HG03280 (cell line): ENCODE measurements around the gene TOB1.

Experiments
- ATAC-seq: cut with Tn5 transposase; IDR thresholded peaks from one replicate; pipeline ENCODE4 v1.9.1; 2021; ENCODE audit warnings: mild to moderate bottlenecking, moderate library complexity; ENCODE audit not compliant: unreplicated experiment

TOB1 gene, protein sequence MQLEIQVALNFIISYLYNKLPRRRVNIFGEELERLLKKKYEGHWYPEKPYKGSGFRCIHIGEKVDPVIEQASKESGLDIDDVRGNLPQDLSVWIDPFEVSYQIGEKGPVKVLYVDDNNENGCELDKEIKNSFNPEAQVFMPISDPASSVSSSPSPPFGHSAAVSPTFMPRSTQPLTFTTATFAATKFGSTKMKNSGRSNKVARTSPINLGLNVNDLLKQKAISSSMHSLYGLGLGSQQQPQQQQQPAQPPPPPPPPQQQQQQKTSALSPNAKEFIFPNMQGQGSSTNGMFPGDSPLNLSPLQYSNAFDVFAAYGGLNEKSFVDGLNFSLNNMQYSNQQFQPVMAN

DNA sequence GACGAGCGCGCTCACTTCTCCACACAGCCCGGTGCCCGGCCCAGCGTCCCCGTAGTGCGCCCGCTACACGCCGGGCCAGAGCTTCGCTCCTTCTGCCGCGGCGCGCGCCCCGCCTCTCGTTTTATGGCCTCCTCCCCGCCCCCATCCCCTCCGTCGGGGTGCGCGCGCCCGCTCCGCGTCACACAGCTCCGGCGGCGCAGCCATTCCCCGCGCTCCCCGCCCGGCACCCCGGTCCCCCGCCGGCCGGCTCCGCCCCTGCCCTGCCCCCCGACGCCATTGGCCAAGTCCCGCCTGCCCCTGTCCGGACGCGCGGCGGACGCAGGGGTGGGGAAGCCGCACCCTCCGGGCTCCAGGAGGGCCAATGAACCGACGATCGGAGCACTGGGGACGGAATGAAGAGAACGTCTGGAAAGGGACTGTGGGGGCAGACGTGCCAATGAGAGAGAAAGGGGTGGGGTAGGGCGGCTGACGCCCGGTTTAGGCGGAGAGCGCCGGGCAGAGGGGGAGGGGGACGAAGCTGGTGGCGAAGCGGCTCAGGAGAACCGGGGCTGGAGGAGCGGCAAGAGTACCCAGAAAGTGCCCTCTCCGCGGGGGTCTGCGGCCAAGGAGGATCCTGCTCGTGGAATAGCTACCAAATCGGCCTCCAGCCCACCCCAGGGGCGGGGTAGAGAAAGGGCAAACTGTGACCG is at the start of gene TOB1:
Gene TOB1 (minus strand): TSS at position 94 of the 689 bp plus-strand sequence. CDS start 2,337 bp downstream, outside the sequence.
- peak; percentile 61 for ATAC-seq

DNA sequence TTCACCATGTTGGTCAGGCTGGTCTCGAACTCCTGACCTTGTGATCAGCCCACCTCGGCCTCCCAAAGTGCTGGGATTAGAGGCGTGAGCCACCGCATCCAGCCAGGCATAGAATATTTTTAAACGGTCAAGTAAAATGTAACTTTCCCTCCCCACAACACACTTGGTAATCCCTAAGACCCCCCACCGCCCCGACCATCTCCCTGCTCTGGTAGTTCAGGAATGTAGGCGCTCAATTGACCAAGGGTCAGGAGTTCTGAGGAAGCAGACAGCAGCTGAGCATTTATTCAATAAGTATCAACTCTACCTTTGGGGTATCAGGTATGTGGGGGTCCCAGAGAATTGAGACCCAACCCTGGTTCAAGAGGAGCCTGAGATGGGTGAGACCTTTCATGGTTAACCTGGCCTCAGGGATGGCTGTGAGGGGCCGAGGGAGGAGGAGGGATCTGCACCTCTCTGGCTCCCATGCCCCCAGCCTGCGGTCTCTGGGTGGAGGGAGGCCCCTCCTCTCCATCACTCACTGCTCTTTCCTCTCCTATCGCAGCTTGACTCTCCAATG is 48.4 kb upstream of the TOB1 start:
- ATAC-seq: no peak

DNA sequence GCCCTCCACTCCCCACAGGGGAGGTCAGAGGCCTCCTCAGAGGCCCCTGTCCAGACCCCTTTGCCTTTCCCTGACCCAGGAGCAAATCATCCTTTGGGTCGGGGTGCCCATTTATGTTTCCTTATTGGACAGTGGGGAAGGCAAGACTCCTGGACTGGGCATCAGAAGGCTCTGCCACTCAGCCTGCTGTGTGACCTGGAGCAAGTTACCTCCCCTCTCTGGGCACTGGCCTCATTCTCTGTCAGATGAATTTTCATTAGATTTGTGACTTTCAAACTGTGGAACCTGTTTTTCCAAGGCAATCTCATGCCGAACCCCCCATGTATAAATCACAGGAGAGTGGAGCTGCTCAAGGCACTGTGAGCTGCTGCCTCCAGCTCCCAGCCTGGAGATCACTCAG is 47.0 kb upstream of the TOB1 start:
- no peak for ATAC-seq

DNA sequence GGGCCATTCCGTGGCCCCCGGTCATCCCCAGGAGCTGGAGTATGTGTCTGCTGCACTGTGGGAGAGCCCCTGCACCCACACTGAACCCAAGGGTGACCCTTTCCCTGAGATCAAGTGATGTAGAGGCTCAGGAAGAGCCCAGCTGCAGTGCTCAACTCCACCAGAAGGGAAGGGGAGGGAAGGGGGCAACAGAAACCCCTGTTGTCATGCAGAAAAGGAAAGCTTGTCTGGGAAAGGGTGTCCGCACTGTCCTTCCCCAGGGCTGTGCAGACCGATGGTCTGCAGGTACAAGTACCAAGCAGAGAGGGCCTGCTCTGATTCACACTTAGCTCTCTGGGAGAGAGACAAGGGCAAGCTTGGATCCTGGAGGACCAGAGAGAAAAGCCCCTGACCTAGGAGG is 45.7 kb upstream of the TOB1 start:
- ATAC-seq: no peak

DNA sequence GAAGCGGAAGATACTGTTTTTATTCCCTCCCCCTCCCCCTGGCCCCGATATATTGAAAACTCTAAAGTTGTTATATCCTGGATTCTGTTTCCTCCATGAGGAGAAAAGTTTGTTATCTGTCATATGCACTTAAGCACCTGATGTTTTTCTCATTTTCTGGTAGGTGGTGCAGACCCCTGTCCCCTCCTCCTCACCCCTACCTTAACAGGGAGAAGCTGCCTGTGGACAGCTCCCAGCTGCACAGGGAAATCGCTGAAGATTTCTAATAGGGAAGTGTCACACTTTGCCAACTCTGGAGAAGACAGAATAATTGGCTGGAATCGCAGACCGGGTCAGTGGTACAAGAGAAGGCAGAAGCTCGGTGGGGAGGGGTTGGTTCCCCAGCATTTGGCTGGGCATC is 45.3 kb upstream of the TOB1 start:
- ATAC-seq: no peak

DNA sequence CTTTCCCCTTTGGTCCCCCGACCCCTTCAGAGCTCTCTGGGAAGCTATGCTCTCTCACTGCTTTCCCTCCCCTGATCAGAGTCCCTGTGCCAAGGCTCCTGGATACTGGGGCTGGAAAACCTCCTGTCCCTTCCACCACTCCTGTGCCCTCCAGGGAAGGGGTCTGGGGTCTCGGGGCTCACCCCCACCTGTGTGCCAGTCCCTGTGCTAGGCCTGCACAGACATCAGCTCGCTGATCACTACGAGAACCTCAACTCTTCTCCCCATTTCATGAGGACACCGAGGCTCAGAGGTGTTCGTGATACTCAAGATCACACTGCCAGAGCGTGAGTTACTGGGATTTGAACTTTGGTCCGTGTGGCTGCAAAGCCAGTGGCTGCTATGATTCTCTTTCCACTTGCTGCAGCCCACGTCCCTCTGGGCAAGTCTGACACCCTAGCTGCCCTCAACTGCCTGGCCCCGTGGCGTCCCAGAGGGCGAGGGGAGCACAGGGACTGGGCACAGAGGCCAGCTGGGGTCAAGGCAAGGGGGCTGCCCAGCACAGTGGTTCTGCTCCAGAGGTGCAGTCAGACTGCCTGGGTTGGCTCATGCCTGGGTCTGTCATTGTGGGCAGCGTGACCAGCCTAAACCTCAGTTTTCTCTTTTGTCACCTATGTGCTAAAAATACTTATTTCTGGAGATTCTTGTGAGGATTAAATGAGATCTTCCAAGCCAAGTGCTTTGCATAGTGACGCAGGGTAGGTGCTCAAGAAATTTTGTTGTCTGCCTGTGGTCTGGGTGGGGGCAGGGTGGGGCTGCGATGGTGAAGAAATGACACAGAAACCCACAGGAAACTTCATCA is 43.8 kb upstream of the TOB1 start:
- ATAC-seq: no peak

DNA sequence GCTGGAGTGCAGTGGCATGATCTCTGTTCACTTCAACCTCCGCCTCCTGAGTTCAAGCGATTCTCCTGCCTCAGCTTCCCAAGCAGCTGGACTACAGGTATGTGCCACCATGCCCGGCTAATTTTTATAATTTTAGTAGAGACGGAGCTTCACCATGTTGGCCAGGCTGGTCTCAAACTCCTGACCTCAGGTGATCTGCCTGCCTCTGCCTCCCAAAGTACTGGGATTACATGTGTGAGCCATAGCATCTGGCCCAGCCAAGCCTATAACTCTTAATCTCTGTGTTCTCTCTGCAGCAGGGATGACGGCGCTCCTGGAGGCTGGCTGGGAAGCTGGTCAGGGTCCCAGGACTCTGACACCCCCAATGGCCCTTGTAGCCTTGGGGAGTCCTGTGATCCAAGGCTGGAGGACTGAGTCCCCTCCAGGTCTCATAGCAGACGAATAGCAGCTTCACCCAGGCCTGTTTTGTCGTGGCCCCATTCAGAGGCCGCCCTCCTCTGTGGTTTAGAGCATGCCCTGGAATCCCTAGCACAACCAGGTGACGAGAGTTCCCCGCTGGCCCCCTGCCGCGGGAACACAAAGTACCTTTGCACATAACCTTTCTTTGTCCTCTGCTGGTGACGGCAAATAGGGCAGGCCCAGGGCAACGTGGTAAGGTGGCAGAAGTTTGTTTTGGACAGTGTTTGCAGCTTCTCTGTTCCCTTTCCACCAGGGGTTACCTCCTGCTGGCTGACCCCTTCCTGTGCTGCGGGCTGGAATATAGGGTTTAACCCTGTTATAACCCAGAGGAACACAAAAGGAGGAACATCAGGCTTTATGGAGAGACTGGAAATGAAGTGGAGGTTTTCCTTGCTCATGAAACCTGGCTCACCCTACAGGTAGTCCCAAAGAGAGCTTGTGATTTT is 43.0 kb upstream of the TOB1 start:
- ATAC-seq: no peak

DNA sequence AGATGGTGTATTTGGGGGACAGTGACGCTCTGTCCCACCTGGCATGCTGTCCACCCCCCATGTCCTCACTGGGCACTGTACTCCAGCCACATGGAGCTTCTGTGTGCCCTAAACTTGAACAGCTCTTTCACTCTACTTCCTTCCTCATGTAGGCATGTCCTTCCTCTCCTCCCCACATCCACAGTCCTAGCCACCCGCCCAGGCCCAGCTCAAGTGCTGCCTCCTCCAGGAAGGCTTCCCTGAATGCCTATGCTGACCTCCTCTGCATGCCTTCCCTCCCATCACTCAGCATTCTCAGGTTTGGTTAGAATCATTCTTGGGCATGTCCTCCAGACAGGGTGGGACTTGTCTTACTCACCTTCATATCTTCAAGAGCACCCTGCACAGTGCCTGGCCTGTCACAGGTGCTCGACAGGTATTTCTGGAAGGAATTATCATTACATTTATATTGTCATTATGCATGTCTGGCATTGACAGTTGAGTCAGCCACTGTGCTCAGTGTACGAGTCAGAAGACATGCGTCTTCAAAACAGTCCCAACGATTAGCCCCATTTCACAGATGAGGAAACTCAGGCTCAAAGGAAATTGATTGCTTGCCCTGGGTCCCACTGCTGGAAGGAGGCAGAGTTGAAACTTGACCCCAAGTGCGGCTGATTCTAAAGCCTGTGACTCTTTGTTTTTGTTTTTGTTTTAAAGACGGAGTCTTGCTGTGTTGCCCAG is 42.1 kb upstream of the TOB1 start:
- no peak for ATAC-seq

DNA sequence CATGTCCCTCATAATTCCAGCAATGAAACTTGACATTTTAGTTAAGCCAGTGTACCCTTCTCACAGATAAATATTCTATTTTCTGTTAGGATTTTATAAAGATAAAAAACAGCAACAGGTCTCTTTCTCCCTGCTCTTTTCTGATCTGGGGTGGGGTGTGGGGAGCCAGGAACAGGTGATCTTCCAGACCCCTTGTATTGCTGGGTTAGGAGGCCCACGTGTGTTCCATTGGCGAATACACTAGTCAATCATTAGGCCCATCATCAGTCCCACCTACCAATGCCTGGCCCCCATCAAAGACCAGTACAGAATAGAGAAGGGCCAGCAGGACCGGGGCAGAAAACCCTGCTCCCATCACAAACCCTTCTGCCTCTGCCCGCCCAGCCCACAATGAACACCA is 40.3 kb upstream of the TOB1 start:
- no peak for ATAC-seq

DNA sequence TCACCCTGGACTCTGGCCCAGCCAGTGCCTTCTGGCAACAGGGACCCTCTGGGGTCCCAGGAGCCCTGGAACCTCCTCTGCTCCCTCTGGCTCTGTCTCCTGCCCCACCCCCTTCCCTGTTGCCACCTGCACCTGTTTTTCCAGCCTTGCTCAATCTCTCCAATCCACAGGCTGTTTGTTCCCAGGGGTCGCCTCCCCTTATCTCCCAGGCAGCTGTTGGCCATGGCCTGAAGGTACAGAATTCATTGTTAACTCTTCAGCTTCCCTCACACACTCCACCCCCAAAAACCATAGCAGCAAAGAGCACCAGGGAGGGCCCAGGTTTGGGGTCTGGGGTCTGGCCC is 39.3 kb upstream of the TOB1 start:
- ATAC-seq: no peak

DNA sequence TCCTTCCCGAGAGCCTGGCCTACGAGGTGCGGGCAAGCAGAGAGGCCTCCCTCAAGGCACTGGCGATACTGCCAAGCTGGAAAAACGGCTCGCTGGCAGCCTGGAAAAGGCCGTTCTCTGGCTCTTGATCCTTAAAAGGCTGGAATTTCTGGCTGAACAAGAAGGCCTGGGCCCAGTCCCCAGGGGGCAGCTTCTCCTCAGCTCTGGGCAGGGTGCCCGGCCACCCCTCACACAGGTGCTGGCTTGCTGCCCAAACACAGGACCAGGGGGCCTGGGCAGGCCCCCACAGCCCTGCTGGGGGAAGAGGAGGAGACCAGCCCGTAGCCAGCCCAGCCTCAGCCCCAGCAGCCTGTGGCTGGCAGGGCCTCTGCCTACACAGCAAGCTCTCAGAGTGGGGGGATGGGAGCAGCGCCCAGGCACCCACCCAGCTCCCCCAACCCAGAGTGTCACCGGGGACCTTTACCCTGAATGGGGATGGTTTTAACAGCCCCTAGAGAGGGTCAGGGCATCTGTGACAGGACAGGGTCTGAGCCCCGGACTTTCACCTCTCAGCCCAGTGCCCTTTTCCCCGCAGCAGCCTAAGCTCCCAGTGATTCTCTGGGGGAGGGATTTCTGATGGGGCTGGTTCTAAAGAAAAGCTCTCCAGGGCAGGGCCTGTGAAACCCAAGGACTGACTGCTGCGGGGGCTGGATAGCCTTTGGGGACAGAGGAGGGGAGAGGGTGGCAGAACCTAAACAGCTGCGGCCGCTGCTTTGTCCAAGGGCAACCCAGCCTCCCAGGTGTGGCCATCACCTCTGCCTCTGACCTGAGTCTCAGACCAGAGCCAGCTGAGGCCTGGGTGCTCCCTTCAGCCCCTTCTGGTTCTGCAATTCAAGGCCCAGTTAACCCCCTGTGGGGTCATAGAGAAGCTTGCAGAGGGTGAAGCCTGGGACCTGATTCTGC is 38.6 kb upstream of the TOB1 start:
- ATAC-seq: no peak

DNA sequence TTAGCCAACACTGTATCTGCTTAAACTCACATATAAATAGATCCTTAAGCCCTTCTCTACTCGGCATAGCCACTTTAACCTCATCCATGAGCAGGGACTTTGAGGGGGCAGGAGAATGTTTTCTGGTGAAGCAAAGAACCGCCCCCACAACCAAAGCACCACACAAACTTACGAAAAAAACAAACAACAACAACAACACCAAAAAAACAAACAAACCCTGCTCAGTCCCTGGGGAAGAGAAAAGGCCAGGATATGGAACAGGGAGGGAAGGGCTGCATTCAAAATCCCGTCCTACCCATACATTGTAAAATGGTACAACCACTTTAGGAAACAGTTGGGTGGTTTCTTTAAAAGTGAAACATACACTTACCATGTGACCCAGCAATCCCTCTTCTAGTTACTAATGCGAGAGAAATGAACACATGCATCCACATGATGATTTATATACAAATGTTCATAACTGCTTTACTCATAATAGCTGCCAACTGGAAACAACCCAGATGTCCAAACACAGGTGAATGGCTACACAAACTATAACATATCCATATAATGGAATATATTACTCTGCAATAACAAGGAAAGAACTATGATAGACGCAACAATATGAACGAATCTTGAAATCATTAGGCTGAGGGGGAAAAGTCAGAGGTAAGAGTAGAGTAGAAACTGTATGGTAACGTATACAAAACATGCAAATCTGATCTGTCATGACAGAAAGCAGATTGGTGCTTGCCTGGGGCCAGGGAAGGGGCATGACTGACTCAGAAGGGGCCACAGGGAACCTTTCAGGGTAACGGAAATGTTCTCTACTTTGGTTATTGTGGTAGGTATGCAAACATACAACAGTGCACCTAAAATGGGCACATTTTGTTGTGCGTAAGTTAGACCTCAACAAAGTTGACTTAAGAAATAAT is 37.7 kb upstream of the TOB1 start:
- ATAC-seq: peak; percentile 73

DNA sequence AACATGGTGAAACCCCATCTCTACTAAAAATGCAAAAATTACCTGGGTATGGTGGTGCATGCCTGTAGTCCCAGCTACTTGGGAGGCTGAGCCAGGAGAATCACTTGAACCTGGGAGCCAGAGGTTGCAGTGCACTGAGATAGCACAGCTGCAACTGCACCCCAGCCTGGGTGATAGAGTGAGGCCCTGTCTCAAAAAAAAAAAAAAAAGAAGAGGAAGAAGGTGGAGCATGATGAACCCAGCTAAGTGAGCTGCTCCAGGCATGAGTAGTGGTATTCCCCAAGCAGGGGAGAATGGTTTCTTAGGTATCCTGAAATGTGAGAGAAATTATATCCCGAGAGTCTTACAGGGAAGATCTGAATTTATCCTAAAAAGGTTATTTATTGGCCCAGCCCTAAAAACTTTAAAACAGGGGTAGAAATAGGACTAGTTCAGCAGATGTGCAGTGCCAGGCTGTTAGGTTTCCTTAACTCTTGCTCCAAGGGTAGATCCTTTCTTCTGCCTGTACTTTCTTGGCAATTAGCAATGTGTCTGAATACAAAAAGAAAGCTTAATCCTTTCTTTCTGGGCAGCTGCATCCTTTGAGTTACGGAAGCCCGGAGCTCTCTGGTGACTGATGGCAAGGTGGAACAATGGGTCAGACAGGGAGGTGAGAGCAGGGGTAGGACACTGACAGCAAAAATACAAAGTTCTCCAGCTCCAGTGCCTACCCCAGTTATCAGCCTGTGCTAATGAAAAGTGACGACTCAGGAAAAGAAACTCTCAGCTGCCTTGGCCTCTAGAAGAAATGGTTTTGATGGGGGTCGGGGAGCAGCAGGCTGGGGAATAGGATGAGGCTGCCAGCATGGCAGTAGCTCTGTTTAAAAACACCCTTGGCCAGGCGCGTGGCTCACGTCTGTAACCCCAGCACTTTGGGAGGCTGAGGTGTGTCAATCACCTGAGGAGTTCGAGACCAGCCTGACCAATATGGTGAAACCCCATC is 36.5 kb upstream of the TOB1 start:
- ATAC-seq: no peak

DNA sequence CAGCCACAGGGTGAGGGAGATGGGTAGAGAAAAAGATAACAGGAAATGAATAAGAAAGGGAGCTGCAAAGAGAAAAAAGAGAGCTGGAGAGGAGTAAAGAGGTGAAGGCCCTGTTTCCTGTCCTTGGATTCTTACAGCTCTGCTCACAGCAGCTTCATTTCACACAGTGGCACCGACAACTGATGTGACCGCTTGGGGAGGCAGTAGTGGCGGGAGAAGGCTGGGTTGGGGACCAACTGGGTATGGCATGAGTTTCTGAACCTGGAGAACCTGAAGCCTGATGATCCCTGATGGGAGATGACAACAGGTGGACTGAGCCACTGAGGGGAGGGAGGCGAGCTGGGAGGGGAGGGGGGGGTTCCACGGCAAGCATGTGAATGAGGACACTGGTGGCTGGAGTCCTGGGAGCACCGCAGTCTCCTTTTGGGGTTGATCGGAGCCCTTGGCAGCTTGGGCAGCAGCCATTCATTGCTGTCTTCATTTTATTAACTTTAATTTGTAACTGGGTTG is 34.3 kb upstream of the TOB1 start:
- ATAC-seq: no peak

DNA sequence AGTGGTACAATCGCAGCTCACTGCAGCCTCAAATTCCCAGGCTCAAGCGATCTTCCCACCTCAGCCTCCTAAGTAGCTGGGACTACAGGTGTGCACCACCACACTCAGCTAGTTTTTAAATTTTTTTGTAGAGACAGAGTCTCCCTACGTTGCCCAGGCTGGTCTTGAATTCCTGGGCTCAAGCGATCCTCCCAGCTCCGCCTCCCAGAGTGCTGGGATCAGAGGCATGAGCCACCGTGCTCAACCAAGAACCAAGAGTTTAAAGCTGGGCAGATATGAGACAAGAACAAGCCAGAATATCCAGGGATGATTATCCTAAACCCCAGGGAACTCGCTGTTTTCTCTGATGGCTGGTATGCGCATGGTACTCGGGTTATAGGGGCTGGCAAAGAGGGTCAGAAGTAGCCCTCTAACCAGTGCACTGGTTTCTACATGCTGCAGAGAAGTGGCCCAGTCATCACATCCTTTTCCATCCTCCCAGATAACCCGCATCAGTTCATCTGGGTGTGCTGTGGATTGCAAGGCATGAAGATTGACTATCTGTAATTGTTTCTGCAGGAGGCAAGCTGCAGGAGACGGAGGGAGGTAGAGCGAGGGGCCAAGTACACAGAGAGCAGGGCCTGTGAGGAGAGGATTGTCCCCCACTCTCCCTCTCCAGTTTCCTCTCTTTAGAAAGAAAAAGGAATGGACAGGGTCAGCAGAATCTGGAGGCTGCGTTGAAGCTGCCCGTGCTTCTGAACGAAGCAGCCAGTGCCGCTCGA is 33.6 kb upstream of the TOB1 start:
- no peak for ATAC-seq
